ENCODE data around the gene WNT9B. TPM values are rescaled to one million over a fixed set of nuclear protein-coding genes. Genes with fewer than 3 reads are reported as not detected.
A peak's percentile ranks its signal among the peaks of the same experiment; 100 is the strongest.

Gene WNT9B
- total and polyA plus RNA-seq, 9 of the 15 experiments (the other 6 are each of a cell fraction or from before 2014, with no cell fraction given), result not detected

- no peak for TF ChIP-seq MED1 (CRISPR knock-in tag; IDR thresholded peaks at IDR 0.05; ENCODE audit: borderline replicate concordance)
- TF ChIP-seq, protein P1, sequence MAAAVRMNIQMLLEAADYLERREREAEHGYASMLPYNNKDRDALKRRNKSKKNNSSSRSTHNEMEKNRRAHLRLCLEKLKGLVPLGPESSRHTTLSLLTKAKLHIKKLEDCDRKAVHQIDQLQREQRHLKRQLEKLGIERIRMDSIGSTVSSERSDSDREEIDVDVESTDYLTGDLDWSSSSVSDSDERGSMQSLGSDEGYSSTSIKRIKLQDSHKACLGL (CRISPR knock-in tag; IDR thresholded peaks at IDR 0.05; ENCODE audit: borderline replicate concordance, poor library complexity, severe bottlenecking), result no peak
- no peak for TF ChIP-seq PPARD (CRISPR knock-in tag; IDR thresholded peaks at IDR 0.05)
- TF ChIP-seq, protein P2, sequence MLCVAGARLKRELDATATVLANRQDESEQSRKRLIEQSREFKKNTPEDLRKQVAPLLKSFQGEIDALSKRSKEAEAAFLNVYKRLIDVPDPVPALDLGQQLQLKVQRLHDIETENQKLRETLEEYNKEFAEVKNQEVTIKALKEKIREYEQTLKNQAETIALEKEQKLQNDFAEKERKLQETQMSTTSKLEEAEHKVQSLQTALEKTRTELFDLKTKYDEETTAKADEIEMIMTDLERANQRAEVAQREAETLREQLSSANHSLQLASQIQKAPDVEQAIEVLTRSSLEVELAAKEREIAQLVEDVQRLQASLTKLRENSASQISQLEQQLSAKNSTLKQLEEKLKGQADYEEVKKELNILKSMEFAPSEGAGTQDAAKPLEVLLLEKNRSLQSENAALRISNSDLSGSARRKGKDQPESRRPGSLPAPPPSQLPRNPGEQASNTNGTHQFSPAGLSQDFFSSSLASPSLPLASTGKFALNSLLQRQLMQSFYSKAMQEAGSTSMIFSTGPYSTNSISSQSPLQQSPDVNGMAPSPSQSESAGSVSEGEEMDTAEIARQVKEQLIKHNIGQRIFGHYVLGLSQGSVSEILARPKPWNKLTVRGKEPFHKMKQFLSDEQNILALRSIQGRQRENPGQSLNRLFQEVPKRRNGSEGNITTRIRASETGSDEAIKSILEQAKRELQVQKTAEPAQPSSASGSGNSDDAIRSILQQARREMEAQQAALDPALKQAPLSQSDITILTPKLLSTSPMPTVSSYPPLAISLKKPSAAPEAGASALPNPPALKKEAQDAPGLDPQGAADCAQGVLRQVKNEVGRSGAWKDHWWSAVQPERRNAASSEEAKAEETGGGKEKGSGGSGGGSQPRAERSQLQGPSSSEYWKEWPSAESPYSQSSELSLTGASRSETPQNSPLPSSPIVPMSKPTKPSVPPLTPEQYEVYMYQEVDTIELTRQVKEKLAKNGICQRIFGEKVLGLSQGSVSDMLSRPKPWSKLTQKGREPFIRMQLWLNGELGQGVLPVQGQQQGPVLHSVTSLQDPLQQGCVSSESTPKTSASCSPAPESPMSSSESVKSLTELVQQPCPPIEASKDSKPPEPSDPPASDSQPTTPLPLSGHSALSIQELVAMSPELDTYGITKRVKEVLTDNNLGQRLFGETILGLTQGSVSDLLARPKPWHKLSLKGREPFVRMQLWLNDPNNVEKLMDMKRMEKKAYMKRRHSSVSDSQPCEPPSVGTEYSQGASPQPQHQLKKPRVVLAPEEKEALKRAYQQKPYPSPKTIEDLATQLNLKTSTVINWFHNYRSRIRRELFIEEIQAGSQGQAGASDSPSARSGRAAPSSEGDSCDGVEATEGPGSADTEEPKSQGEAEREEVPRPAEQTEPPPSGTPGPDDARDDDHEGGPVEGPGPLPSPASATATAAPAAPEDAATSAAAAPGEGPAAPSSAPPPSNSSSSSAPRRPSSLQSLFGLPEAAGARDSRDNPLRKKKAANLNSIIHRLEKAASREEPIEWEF (CRISPR knock-in tag; IDR thresholded peaks at IDR 0.05), result no peak
- no peak for TF ChIP-seq MAZ (CRISPR knock-in tag; conservative IDR thresholded peaks at IDR 0.05 in 1 of 2, IDR thresholded peaks at IDR 0.05 in 1 of 2)
- TF ChIP-seq PKNOX1 (IDR thresholded peaks at IDR 0.05), result peak; percentile 76
- no peak for TF ChIP-seq MTA3 (IDR thresholded peaks at IDR 0.05; ENCODE audit: borderline replicate concordance)
- no peak for TF ChIP-seq CC2D1A (IDR thresholded peaks at IDR 0.05)
- TF ChIP-seq, protein P3, sequence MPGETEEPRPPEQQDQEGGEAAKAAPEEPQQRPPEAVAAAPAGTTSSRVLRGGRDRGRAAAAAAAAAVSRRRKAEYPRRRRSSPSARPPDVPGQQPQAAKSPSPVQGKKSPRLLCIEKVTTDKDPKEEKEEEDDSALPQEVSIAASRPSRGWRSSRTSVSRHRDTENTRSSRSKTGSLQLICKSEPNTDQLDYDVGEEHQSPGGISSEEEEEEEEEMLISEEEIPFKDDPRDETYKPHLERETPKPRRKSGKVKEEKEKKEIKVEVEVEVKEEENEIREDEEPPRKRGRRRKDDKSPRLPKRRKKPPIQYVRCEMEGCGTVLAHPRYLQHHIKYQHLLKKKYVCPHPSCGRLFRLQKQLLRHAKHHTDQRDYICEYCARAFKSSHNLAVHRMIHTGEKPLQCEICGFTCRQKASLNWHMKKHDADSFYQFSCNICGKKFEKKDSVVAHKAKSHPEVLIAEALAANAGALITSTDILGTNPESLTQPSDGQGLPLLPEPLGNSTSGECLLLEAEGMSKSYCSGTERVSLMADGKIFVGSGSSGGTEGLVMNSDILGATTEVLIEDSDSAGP (CRISPR knock-in tag; IDR thresholded peaks at IDR 0.05), result no peak
- TF ChIP-seq EGR1 (conservative IDR thresholded peaks at IDR 0.05), result 0 out of 2 replicates have a peak, but pooled peaks have one; percentile 10
- TF ChIP-seq ZNF778 (CRISPR knock-in tag; IDR thresholded peaks at IDR 0.05), result no peak
- no peak for TF ChIP-seq ZNF75A (CRISPR knock-in tag; IDR thresholded peaks at IDR 0.05)
- no peak for TF ChIP-seq TRIM28 (IDR thresholded peaks at IDR 0.05)
- TF ChIP-seq ZNF124 (CRISPR knock-in tag; IDR thresholded peaks at IDR 0.05), result no peak
- TF ChIP-seq ARID3A (IDR thresholded peaks at IDR 0.05; ENCODE audit: borderline replicate concordance, low read depth, low read length), result no peak
Observed at GRCh38 chr17:46811978-46812583, 39.3 kb upstream of the WNT9B start (continued).

All from K562 (cell line).